ENCODE results near the gene MYEOV. TPM values are rescaled to one million over a fixed set of nuclear protein-coding genes. Genes with fewer than 3 reads are reported as not detected.

The MYEOV gene
- total and polyA plus RNA-seq, 4 donors: 0.79 to 0.90 TPM; not detected in 2

- H3K4me3 ChIP-seq (ENCODE audit: low read depth in 1 of 3, low read length in 3 of 3): no peak overlapping the region
- H3K9me3 ChIP-seq (ENCODE audit: control insufficient read depth in 4 of 4, low read length in 3 of 4): no peaks in the 10 kb centered on the region
- H3K4me1 ChIP-seq (ENCODE audit: control insufficient read depth in 4 of 4, insufficient read depth in 4 of 4, low read length in 3 of 4): no peaks in the 10 kb centered on the region
- DNase-seq (ENCODE audit: low spot score): peak; percentile 17
- no peak overlapping the region for H3K9ac ChIP-seq (ENCODE audit: low read depth in 1 of 2, low read length in 2 of 2)
- H3K36me3 ChIP-seq (ENCODE audit: control insufficient read depth in 4 of 4, insufficient read depth in 3 of 4, low read depth in 1 of 4, low read length in 3 of 4): no peaks in the 10 kb centered on the region
- H3K27me3 ChIP-seq (ENCODE audit: control insufficient read depth in 4 of 4, insufficient read depth in 4 of 4, low read length in 3 of 4): no peaks in the 10 kb centered on the region
- TF ChIP-seq, protein P1, sequence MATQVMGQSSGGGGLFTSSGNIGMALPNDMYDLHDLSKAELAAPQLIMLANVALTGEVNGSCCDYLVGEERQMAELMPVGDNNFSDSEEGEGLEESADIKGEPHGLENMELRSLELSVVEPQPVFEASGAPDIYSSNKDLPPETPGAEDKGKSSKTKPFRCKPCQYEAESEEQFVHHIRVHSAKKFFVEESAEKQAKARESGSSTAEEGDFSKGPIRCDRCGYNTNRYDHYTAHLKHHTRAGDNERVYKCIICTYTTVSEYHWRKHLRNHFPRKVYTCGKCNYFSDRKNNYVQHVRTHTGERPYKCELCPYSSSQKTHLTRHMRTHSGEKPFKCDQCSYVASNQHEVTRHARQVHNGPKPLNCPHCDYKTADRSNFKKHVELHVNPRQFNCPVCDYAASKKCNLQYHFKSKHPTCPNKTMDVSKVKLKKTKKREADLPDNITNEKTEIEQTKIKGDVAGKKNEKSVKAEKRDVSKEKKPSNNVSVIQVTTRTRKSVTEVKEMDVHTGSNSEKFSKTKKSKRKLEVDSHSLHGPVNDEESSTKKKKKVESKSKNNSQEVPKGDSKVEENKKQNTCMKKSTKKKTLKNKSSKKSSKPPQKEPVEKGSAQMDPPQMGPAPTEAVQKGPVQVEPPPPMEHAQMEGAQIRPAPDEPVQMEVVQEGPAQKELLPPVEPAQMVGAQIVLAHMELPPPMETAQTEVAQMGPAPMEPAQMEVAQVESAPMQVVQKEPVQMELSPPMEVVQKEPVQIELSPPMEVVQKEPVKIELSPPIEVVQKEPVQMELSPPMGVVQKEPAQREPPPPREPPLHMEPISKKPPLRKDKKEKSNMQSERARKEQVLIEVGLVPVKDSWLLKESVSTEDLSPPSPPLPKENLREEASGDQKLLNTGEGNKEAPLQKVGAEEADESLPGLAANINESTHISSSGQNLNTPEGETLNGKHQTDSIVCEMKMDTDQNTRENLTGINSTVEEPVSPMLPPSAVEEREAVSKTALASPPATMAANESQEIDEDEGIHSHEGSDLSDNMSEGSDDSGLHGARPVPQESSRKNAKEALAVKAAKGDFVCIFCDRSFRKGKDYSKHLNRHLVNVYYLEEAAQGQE (IDR thresholded peaks at IDR 0.05): no peak
- TF ChIP-seq, protein P2, sequence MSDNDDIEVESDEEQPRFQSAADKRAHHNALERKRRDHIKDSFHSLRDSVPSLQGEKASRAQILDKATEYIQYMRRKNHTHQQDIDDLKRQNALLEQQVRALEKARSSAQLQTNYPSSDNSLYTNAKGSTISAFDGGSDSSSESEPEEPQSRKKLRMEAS (IDR thresholded peaks at IDR 0.05): no peak
- no peak for TF ChIP-seq HNF4G (IDR thresholded peaks at IDR 0.05)
- 96% methylated on average over 2 of the region's 2 CpGs for WGBS
- no peak overlapping the region for H3K27ac ChIP-seq (ENCODE audit: low read depth in 1 of 2, low read length in 2 of 2)
These were observed 39.3 kb downstream of the MYEOV start for GRCh38 chr11:69333149-69333710.

DNA sequence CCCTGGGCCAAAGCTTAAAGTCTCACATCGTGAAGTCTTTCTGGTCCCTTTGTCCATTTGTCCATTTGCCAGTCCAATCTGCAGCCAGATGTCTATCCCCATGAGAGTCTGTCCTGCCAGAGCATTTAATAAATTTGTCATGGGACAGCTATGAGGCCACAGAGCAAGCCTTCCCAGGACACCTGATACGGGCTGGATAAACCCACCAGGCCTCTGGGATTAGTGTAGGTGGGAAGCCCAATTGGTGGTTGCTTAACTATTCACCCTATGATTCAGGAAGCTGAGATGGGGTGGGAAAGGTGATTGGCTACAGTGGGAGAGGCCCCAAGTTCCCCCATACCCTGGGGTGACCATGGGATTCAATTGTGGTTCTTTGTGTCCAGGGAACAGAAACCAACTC, 39.9 kb downstream of the MYEOV start:
- no peak overlapping the region for H3K27ac ChIP-seq (ENCODE audit: low read depth in 1 of 2, low read length in 2 of 2)
- TF ChIP-seq, protein P3, sequence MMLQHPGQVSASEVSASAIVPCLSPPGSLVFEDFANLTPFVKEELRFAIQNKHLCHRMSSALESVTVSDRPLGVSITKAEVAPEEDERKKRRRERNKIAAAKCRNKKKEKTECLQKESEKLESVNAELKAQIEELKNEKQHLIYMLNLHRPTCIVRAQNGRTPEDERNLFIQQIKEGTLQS (IDR thresholded peaks at IDR 0.05): no peak
- TF ChIP-seq, protein P4, sequence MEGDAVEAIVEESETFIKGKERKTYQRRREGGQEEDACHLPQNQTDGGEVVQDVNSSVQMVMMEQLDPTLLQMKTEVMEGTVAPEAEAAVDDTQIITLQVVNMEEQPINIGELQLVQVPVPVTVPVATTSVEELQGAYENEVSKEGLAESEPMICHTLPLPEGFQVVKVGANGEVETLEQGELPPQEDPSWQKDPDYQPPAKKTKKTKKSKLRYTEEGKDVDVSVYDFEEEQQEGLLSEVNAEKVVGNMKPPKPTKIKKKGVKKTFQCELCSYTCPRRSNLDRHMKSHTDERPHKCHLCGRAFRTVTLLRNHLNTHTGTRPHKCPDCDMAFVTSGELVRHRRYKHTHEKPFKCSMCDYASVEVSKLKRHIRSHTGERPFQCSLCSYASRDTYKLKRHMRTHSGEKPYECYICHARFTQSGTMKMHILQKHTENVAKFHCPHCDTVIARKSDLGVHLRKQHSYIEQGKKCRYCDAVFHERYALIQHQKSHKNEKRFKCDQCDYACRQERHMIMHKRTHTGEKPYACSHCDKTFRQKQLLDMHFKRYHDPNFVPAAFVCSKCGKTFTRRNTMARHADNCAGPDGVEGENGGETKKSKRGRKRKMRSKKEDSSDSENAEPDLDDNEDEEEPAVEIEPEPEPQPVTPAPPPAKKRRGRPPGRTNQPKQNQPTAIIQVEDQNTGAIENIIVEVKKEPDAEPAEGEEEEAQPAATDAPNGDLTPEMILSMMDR (IDR thresholded peaks at IDR 0.05; ENCODE audit: low read depth, low read length, missing input control): no peak
- TF ChIP-seq EGR1 (IDR thresholded peaks at IDR 0.05; ENCODE audit: low read depth in 2 of 2) (no peak), HNF4G (IDR thresholded peaks at IDR 0.05) (no peak), NR2F2 (IDR thresholded peaks at IDR 0.05) (no peak), FOXA1 (IDR thresholded peaks at IDR 0.05) (no peak), SP1 (IDR thresholded peaks at IDR 0.05) (no peak)
- TF ChIP-seq, protein P1 (IDR thresholded peaks at IDR 0.05): no peak
- TF ChIP-seq, protein P2 (IDR thresholded peaks at IDR 0.05): no peak
- no peak overlapping the region for H3K4me3 ChIP-seq (ENCODE audit: low read depth in 1 of 3, low read length in 3 of 3)
- H3K27me3 ChIP-seq (ENCODE audit: control insufficient read depth in 4 of 4, insufficient read depth in 4 of 4, low read length in 3 of 4): no peaks in the 10 kb centered on the region
- H3K9me3 ChIP-seq (ENCODE audit: control insufficient read depth in 4 of 4, low read length in 3 of 4): no peaks in the 10 kb centered on the region
- H3K4me1 ChIP-seq (ENCODE audit: control insufficient read depth in 4 of 4, insufficient read depth in 4 of 4, low read length in 3 of 4): no peaks in the 10 kb centered on the region
- H3K36me3 ChIP-seq (ENCODE audit: control insufficient read depth in 4 of 4, insufficient read depth in 3 of 4, low read depth in 1 of 4, low read length in 3 of 4): no peaks in the 10 kb centered on the region
- no peak for DNase-seq (ENCODE audit: low spot score)
- 96% methylated on average over 2 of the region's 2 CpGs for WGBS
- H3K9ac ChIP-seq (ENCODE audit: low read depth in 1 of 2, low read length in 2 of 2): no peak overlapping the region
